T-helper 1 cell (primary cell): Measurements from ENCODE around the gene CFHR5.
"Not testable (repeated sequence)": the region's sequence is repeated elsewhere in the genome, so short reads cannot be mapped to it uniquely, and the experiment has no call there.

Experiments
- DNase-seq, 5 donors: peaks; one replicate each; pipeline ENCODE4 v3.0.0-alpha.2; 2012 to 2020

Gene CFHR5

DNA sequence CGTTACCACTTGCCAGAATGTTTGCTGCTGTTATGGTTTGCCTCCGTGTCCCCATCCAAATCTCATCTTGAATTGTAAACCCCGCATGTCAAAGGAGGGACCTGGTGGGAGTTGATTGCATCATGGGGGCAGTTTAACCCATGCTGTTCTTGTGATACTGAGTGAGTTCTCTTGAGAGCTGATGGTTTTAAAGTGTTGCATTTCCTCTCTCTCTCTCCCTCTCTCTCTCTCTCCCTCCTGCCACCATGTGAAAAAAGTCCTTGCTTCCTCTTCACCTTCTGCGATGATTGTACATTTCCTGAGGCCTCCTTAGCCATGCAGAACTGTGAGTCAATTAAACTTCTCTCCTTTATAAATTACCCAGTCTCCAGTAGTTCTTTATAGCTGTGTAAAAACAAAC lies 44.4 kb downstream of the CFHR5 start:
- no peak for DNase-seq

DNA sequence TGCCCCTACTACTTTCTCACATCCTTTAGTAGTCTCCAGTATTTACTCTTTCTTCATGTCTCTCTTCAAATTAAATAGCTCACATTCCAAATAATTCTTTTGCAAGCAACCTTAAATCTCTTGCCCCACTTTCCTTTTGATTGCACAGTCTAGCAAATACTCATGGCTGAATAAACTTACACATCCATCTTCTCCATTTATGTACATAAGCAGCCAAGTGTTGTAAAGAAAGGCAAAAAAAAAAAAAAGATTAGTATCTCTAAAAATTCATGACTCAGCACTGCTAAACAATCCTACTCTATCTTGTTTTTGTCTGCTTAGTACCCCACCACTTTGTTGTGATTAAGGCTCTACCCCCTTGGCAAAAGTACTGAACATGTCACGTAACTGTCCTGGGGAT lies 47.1 kb downstream of the CFHR5 start:
- DNase-seq = no peak

DNA sequence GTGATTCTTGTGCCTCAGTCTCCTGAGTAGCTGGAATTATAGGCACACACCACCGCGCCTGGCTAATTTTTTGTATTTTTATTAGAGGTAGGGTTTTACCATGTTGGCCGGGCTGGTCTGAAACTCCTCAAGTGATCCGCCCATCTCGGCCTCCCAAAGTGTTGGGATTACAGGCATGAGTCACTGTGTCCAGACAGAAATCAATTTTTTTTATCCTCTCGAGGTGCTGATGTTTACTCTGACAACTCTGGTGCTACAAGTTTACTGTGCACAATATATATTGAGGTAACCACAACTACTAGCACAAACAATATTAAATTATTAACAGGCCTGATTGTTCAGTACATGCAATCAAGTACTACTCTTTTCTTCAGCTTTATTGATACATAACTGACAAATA lies 50.0 kb downstream of the CFHR5 start:
- DNase-seq = no peak

DNA sequence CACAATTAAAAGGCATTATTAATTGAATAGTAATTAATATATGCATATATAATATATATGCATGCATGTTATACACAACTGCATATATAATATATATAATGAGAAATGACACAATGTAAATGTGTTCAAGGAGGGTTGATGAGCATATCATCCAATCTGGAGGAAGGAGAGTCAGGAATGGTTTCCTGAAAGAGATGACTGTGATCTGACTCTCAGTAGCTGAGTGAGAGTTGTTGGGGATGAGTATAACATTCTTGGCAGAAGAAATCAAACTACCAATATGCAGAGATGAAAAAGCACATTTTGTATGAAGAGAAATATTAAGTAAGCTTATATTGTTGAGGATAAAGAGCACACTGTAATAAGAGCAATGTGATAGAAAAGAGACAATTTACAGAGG lies 52.4 kb downstream of the CFHR5 start:
- DNase-seq = no peak

DNA sequence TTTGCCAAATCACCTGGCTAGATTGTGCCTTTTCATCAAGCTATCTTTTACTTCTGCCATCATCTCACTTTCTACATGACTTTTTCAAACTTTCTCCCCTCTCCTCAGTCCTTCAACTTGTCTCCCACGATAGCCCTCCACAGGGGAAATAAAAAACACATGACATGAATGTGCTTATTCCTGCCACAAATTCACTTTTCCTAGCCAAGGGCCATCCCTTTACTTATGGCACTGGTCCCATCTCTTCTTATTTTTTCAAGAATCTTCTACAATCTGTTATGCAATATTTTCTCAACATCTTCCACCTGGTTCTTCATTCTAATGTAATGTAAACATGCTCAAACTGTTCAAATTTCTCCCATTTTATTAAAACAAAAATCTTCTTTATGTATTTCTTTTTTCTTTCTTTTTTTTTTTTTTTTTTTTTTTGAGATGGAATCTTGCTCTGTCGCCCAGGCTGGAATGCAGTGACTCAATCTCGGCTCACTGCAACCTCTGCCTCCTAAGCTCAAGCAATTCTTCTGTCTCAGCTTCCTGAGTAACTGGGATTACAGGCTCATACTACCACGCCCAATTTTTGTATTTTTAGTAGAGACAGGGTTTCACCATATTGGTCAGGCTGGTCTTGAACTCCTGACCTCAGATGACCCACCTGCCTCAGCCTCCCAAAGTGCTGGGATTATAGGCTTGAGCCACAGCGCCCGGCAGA lies 57.4 kb downstream of the CFHR5 start:
- DNase-seq = not testable (repeated sequence)

DNA sequence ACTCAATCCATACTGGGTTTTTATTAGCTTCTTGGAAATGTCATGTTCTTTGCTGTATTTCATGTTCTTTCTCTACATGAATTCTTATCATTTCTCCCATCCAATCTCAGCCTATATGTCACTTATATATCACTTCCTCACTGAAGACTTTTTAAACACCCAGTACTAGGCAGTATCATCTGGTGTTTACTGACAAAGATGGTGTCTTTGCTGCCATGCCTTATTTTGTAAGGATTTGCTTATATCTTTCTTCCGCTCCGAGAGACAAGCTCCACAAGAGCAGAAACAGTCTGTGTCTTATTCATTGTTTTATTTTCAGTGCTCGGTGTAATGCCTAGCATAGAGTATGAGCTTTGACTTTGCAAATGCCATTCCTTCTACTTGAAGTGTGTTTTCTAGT lies 59.5 kb downstream of the CFHR5 start:
- DNase-seq = no peak

DNA sequence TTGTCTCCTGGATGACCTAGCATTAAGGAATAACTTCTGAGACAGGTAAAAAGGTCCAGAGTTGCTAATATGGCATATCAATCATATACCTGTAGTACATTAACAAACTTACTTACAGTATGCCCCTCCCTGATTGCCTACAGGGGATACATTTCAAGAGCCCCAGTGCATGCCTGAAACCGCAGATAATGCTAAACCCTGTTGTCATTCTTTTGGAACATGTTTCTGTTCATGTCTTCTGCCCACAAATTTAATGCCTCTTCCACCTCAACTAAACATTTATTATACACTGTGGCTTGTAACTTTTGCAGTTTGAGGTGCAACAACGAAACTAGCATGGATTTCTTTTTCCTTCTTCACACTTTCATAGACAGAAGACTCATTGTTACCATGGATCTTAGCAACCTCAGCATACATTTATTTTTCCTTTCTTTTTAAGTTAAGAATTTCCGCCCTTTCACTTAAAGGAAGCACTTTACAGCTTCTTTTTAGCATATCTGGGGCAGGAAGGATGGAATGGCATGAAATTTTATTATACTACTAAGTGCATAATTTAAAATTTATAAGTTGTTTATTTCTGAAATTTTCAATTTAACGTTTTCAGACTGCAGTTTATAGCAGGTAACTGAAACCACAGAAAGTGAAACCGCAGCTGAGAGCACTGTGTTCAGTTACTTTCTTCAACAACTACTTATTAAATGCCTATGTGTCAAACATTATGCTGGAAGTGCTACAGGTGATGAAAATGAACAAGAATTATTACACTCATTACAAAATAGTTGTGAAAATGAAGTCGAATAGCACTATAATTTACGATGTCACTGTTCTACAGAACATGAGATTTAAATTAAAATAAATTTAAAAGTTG lies 64.4 kb downstream of the CFHR5 start:
- no peak for DNase-seq

DNA sequence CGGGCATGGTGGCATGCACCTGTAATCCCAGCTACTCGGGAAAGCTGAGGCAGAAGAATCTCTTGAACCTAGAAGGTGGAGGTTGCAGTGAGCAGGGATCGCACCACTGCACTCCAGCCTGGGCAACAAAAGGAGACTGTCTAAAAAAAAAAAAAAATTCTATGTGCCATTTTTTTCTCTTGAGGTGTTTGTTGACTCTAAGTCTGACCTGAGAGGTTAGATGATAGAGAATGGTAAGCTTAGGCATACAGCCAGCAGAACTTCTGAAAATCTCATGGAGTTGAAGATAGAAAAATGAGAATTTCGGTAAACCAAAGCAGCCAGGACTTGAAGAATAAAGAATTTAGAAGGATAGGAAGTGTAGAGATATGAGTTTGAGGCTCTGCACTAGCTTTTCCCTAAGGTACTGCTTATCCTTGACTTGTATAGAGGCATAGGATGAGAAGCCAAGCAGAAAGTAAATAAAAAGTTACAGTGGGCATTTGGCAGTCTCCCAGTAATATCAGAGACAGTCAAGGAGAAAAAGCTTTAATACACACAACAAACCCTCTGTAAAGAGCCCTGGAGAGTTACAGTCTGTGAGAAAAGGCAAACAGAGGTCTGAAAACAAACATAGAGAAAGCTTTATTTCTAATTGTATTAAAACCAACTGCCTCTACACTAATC lies 65.5 kb downstream of the CFHR5 start:
- no peak for DNase-seq

DNA sequence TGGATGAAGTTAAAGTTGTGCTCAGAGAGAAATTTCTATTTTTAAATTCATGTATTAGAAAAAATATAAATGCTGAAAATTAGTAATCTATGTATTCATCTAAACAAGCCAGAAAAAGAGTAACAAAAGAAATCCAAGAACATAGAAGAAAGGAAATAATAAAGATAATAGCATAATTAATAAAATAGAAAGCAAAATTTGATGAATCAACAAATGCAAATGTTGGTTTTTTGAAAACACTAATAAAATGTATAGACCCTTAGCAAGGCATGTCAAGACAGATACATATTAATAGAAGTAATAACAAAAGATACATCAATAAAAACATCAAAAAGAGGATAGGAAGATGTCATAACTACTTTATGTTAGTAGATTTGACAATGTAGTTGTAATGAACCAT lies 71.7 kb downstream of the CFHR5 start:
- DNase-seq = no peak
